A673 (cell line): Measurements from ENCODE around the gene PTPN14.
"Not testable (repeated sequence)": the region's sequence is repeated elsewhere in the genome, so short reads cannot be mapped to it uniquely, and the experiment has no call there.

Source experiments
- EZH2 ChIP-seq: fragments of 200-600 bp; sonication (generic); IDR thresholded peaks from 2 replicates; pipeline ENCODE4 v1.6.1; 2017; ENCODE audit warnings: borderline replicate concordance, low read depth, mild to moderate bottlenecking, mixed read lengths, antibody characterized with exemption, low read length; ENCODE audit not compliant: poor library complexity, severe bottlenecking
- TF ChIP-seq, protein P1 (sequence below): fragments of 300-800, 200-600 bp; sonication (generic); conservative IDR thresholded peaks from 2 replicates; pipeline ENCODE4 v1.5.1; 2017; ENCODE audit warnings: low read depth, mild to moderate bottlenecking, antibody characterized with exemption, low read length, moderate library complexity, mixed read lengths

DNA sequence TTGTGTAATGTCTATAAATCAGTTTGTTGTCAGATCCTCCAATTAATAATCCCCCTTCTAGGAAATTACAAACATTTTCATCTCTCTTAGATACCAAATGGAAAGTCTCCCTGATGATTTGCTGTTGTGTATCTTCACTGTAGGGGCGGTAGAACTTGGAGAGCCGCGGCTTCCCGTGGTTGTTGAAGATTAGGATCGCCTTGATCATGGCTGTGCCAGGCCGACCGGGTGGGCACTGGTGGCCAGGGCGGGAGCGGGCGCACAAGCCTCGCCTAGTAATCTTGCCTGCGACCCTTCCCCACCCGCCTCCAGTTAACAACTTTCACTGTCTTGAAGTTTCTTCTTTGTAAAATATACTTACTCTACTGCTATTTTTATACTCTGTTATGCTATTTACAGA is 68.2 kb downstream of the PTPN14 start:
- TF ChIP-seq, protein P1, sequence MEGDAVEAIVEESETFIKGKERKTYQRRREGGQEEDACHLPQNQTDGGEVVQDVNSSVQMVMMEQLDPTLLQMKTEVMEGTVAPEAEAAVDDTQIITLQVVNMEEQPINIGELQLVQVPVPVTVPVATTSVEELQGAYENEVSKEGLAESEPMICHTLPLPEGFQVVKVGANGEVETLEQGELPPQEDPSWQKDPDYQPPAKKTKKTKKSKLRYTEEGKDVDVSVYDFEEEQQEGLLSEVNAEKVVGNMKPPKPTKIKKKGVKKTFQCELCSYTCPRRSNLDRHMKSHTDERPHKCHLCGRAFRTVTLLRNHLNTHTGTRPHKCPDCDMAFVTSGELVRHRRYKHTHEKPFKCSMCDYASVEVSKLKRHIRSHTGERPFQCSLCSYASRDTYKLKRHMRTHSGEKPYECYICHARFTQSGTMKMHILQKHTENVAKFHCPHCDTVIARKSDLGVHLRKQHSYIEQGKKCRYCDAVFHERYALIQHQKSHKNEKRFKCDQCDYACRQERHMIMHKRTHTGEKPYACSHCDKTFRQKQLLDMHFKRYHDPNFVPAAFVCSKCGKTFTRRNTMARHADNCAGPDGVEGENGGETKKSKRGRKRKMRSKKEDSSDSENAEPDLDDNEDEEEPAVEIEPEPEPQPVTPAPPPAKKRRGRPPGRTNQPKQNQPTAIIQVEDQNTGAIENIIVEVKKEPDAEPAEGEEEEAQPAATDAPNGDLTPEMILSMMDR: not testable (repeated sequence)
- TF ChIP-seq EZH2: not testable (repeated sequence)
